SK-MEL-5 (cell line): ENCODE data around the gene KRT74. TPM values are rescaled to one million over a fixed set of nuclear protein-coding genes. Genes with fewer than 3 reads are reported as not detected.

Experiments used
- DNase-seq: peaks from one replicate; pipeline ENCODE4 v3.0.0-alpha.2; 2016; ENCODE audit warnings: low read depth, low spot score
- in situ Hi-C: cut with HindIII; loops from 2 replicates; pipeline ENCODE4 v1.10.0; 2016; ENCODE audit warnings: low sequenced_read_pairs, high pct_unique_total_duplicates, low pct_unique_long_range_greater_than_20kb
- total RNA-seq: library from RNA; depleted of rRNA; stranded (reverse); fragments of >200 nt; shearing (Covaris generic); gene quantifications from 2 replicates; pipeline ENCODE4 v1.2.3, GENCODE V29; 2014

The KRT74 gene
- total RNA-seq, 1 experiment from 2014 or later, result not detected

- DNase-seq, result no peak
- in situ Hi-C loops, result no loop called here
Measured at GRCh38 chr12:52530366-52530765, 43.3 kb downstream of the KRT74 start.

DNA sequence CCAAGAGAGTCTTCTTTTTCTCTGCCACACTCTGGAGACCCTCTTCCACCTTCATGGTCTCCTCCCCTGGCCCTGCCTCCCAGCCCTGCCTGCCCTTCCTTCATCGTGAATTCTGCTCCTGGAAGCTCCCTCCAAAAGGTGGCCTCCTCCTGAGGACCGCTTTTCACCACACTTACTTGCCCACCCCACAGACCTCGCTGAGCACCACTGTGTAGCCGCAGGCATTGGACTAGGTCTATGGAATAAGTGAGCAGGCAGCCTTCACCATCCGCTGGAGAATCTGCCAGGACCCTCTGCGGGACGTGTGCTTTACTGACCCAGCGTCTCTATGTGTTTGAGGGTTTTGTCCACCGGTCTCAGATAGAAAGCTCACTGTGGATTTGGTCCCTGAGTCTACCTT, 43.8 kb downstream of the KRT74 start:
- DNase-seq, result no peak

GRCh38 chr12:52529417-52529816, 44.2 kb downstream of the KRT74 start:
- in situ Hi-C loops, result no loop called here
- DNase-seq, result no peak

More for the DNA sequence above, 43.8 kb downstream of the KRT74 start:
- in situ Hi-C loops, result no loop called here

DNA sequence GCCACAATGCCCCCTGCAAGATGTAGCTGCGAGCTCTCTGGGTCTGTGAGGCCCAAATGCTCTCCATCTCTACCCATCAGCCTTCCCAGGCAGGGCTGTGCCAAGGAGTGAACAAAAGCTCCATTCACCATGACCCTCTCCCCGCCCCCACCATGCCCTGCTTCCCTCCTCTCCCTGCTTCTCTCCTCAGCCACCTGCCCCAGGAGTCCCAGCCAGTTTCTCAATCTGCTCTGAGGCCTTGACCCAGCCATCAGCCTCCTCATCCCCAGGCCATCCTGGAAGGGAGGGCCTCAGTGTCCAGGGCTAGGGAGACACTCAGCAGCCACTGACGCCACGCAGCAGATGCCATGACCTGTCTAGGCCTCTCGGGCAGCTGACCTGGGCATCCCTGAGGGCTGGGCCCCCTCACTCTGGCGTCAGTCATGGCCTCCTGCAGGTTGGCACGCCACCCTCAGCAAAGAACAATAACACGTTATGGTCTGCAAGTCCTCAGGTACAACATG, 45.0 kb downstream of the KRT74 start:
- DNase-seq, result no peak
- in situ Hi-C loops, result no loop called here

- in situ Hi-C loops, result no loop called here
- no peak for DNase-seq
Measured at GRCh38 chr12:52527121-52527800, 46.4 kb downstream of the KRT74 start.

DNA sequence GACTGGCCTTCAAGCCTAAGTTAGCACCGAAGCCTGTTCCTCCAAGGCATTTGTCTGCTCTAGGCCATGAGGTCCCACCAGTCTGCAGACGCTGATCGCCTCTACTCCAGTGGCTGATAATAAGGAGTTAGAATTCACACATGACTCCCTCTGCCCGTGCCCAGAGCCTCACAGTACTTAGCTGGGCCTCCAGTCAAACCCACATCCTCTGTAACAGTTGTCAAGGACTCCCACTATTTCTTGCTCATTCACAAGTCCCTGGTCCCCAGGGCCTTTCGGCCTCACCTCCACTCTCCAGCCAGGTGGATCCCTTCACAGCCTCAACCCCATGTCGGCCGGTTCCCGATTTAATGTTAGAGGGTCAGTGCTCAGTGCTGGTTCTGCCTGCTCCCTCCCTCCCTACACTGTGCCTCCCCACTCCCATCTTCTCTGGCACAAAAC, 47.1 kb downstream of the KRT74 start:
- in situ Hi-C loops, result no loop called here
- no peak for DNase-seq

GRCh38 chr12:52525661-52526499, 47.8 kb downstream of the KRT74 start:
- in situ Hi-C loops, result no loop called here
- no peak for DNase-seq

- in situ Hi-C loops, result no loop called here
- DNase-seq, result no peak
Measured at GRCh38 chr12:52524898-52525591, 48.6 kb downstream of the KRT74 start.

GRCh38 chr12:52524241-52524897, 49.3 kb downstream of the KRT74 start:
- DNase-seq, result no peak
- in situ Hi-C loops, result no loop called here

DNA sequence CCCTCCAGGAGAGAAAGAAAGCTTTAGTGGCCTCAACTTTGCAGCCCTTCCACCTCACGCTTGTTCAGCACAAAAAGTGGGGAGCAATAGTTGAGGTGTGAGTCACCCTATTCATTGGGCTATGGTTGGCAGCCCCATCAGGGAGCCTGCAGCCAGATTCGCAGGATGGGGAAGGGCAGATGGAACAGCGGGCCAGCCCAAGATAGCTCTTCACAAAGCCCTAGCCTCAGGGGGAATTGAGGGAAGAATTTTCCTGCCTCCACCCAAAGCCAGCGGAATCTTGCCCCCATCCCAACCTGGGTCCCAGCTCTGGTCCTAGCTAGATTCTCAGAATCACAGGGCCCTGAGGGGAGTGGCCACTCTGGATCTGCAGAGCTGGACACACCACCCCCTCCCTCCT, 49.8 kb downstream of the KRT74 start:
- in situ Hi-C loops, result no loop called here
- DNase-seq, result no peak

DNA sequence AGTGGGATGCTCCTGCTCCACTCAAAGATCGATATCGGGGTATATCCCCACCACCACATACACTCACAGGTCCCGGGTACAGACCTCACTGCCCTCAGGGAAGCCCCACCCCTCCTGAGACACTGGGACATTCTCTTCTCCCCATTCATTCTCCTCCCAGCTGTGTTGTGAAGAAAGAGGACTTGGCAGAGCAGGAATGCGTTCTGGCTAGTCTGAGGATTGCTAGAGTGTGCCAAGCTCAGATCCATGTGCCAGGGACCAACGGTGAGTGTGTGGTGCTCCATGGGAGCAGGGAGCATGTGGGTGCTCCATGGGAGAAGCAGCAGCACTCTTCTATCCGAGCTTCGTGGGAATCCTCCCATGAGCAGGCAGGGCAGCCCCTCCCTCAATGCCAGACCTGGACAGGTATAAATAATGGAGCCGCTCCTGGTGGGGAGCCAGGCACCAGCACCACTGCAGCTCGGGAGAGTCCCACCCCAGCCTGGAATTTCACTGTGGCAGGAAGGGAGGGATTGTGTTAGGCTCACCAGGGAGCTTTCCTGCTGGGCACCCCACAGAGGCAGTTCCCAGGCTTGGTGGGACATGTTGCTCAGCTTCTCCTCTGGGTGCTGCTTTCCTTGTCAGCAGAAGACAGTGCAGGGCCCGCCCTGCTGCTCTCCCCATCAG, 51.2 kb downstream of the KRT74 start:
- no peak for DNase-seq
- in situ Hi-C loops, result no loop called here

DNA sequence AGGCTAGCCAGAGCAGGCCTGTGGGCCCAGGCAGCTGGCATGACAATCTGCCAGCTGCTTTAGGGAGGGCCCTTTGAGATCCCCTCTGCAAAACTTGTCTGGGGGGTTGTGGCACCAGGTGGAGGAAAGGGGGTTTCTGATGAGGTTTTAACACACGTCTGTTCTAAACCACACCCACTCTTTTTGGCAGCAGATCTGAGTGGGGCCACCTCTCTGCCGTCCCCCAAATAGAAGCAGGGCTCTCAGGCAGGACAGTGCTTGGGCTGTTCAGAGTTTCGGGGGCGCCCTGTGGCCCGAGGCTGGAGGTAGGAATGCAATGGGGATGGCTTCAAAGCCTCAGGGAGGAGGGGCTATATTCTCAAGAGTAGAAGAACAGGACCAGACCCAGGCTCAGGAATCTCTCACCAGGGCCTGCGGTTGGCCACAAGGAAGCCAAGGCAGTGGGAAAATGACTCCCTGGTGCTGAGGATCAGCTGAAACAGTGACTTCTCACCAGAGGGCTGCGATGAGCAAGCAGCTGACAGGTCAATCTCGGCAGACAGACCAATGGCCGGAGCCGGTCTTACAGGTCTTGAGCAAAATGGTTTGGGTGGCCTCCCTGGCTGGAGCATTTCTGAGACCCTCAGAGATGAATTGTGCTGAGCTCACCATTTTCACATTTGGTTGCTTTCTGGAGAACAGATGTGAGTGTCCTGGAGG, 51.9 kb downstream of the KRT74 start:
- DNase-seq, result no peak
- in situ Hi-C loops, result no loop called here

DNA sequence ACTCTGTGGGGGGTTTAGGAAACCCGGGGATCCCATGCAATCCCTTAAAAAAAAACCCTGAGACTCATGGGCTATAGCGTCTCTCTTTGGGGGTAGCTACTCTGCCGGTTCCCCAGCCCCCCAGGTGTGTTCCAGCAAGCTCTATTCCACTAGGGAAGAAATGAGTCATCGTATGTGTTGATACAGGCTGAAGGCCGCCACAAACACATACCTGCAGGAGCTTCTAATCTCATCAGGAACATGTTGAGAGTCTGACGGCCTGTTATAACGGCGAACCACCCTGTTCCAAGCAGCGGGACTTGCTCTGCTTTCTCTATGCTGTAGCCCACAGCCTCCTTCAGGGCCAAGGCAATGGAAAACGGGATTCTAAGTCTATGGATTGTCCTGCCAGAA, 52.5 kb downstream of the KRT74 start:
- no peak for DNase-seq

GRCh38 chr12:52519826-52520662, 53.6 kb downstream of the KRT74 start, which contains the start of gene KRT5:
TSS of gene KRT5 (minus strand) at chr12:52520394. CDS start at chr12:52520296, 98 bp downstream.
- no peak for DNase-seq
- in situ Hi-C loops, result no loop called here

More for the DNA sequence above, 52.5 kb downstream of the KRT74 start:
- in situ Hi-C loops, result no loop called here

DNA sequence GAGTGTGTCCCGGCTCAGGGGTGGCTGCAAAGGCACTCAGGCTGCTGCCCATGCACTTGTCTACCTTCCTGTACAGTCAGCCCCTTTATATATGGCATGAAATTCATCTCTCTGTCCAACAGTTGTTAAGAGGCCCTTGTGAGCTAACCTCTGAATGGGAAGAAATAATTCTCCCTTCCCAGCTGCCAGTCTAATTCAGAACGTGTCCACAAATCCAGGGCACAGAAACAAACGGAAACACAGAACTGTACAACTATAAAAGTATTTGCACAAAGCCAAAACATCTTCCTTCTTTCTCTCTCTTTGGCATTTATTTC, 54.3 kb downstream of the KRT74 start:
- DNase-seq, result no peak
- in situ Hi-C loops, result no loop called here
